B cell (primary cell): Measurements from ENCODE around the gene TRAF5.

ENCODE experiments used
- CTCF ChIP-seq: fragments of 200-600 bp; IDR thresholded peaks from one replicate; pipeline ENCODE4 v1.8.0; 2022; ENCODE audit warnings: antibody characterized with exemption, mild to moderate bottlenecking
- EZH2 ChIP-seq: IDR thresholded peaks from 2 replicates; pipeline ENCODE4 v1.6.1; 2012; ENCODE audit warnings: borderline replicate concordance, low read depth, mild to moderate bottlenecking, moderate library complexity, low read length; ENCODE audit not compliant: insufficient read depth, poor library complexity, severe bottlenecking

DNA sequence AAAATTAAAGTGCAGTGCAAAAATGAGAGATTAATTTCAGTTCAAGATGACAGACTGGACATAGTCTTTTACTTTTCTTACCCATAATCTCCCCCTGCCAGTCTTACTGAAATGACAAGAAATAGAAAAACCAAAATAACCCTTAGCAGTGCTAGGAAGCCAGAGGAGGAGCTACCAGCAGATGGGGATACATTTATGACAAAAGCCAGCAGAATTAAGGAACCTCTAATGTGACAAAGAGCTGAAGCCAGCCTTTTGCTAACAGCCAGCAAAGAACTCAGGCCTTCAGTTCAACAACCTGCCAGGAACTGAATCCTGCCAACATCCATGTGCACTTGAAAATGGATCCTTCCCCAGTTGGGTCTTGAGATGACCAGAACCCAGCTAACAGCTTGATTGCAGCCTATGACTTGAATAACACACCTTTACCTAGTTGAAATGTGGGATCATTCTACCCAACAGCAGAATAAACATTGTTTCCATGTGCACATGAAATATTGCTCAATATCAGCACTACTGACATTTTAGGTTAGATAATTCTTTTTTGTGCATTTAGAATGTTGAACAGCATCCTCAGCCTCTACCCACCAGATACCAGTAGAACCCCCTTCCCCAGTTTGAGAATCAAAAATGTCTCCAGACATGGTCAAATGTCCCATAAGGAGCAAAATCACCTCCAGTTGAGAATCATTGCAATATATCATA lies 7.9 kb upstream of the TRAF5 start:
- TF ChIP-seq CTCF (no peak), EZH2 (no peak)
